Measurements from ENCODE around the gene SLC37A4.

DNA sequence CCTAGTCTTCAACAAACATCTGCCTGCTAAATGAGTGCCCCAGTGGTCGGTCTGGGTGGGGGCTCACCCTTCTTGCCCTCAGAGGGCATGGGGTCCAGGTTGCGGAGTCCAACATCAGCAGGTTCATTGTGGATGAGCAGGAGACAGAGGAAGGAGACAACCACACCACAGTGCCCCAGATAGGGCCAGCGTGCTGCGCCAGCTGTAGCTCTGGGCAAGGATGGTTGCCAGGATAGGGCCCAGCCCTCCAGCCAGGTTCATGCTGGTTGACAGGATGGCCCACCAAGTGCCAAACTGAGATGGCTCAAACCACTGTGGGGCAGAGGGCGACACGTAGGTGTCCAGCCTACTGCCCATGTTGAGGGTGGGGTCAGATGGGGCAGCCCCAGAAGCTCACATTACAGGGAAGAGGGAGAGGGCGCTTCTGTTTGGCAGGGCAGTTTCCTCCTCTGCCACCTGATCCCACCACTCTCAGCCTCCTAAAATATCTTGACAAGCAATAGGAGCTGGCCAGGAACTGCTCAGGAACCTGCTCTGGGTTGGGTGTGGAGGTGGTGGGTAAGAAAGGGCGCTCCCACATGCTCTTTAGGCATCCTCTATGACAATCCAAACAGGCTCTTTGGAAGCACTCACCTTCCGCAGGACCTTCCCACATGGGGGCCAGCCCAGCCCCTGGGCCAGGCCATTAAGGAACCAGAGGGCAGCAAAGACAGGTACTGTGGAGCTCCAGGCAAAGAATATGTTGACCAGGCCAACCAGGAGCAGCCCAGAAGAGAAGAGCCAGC, 2.9 kb downstream of the SLC37A4 start:
- TF ChIP-seq, protein P1, sequence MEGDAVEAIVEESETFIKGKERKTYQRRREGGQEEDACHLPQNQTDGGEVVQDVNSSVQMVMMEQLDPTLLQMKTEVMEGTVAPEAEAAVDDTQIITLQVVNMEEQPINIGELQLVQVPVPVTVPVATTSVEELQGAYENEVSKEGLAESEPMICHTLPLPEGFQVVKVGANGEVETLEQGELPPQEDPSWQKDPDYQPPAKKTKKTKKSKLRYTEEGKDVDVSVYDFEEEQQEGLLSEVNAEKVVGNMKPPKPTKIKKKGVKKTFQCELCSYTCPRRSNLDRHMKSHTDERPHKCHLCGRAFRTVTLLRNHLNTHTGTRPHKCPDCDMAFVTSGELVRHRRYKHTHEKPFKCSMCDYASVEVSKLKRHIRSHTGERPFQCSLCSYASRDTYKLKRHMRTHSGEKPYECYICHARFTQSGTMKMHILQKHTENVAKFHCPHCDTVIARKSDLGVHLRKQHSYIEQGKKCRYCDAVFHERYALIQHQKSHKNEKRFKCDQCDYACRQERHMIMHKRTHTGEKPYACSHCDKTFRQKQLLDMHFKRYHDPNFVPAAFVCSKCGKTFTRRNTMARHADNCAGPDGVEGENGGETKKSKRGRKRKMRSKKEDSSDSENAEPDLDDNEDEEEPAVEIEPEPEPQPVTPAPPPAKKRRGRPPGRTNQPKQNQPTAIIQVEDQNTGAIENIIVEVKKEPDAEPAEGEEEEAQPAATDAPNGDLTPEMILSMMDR (IDR thresholded peaks at IDR 0.05), result no peak
- TF ChIP-seq POLR2A (IDR thresholded peaks at IDR 0.05), result no peak

Data from thyroid gland (tissue), 4 donors.